ENCODE measurements around the gene DVL2.

DVL2 gene

DNA sequence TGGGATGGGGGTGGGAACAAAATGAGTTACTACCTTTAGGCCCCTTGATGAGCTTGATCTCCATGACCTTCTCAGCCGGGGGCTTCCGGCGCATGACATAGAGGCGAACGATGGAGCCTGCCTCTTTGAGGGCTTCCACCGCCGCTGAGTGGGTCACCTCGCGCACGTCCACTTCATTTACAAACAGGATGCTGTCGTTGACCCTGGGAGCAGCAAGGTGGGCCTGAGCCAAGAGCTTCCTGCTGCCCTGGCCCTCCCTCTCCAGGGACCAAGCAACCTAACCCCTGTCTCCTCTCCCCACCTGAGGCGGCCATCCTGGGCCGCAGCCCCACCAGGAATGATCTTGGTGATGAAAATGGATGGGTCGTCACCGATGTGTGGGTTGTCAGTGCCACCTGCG, 30.9 kb downstream of the DVL2 start:
- TF ChIP-seq, protein P1, sequence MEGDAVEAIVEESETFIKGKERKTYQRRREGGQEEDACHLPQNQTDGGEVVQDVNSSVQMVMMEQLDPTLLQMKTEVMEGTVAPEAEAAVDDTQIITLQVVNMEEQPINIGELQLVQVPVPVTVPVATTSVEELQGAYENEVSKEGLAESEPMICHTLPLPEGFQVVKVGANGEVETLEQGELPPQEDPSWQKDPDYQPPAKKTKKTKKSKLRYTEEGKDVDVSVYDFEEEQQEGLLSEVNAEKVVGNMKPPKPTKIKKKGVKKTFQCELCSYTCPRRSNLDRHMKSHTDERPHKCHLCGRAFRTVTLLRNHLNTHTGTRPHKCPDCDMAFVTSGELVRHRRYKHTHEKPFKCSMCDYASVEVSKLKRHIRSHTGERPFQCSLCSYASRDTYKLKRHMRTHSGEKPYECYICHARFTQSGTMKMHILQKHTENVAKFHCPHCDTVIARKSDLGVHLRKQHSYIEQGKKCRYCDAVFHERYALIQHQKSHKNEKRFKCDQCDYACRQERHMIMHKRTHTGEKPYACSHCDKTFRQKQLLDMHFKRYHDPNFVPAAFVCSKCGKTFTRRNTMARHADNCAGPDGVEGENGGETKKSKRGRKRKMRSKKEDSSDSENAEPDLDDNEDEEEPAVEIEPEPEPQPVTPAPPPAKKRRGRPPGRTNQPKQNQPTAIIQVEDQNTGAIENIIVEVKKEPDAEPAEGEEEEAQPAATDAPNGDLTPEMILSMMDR (IDR thresholded peaks at IDR 0.05; ENCODE audit: extremely low read depth, missing control alignments) = no peak
- no peak for DNase-seq (ENCODE audit: low spot score)

DNA sequence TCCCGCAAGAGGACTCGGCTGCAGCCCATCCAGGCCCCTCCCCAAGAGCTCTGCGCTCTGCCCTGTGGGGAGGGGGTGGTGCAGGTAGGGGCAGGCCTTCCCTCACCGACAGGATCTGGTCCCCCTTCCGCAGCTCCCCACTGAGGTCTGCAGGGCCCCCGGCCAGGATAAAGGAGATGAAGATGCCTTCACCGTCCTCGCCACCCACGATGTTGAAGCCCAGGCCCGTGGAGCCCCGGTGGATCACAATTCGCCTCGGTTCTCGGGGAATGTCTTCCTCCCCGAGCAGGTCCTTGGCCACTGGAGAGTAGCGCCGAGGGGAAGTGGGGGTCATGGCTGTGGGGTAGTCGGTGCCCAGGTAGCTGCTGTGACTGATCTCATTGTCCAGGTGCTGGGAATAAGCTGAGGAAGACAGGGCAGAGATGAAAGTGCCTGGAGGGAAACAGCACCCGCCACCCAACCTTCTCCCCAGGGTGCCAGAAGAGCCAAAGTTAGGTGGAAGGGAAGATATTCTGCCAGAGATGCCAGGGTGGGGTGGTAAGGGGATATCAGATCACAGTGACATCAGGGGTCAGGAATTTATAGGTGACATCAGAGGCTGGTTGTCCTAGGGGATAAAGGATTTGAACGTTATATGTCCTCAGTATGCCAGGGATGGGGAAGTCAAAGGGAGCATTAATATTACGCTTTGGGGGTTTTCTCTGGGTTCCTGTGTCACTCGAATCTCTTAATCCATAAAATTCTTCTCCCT, 37.5 kb downstream of the DVL2 start:
- no peak for DNase-seq (ENCODE audit: low spot score)
- TF ChIP-seq, protein P1 (IDR thresholded peaks at IDR 0.05; ENCODE audit: extremely low read depth, missing control alignments) = no peak

DNA sequence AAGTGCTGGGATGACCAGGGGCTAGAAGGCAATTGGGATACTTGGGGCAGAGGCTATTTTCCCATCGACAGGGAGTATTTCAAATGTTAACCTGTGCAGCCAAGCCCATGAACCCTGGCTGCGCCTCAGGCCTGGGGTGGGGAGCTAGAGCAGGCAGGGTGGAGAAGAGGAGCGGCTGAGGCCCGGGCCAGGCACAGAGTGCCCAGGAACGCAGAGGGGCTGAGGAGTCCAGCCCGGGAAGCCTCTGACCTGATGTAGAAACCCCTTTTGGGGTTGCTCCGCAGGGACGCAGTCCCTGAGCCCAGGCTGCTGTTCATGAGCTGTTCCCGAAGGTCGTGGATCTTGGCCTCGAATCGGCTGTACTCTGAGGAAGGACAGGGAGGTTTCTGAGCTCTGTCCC, 38.3 kb downstream of the DVL2 start:
- TF ChIP-seq, protein P1 (IDR thresholded peaks at IDR 0.05; ENCODE audit: extremely low read depth, missing control alignments) = no peak
- DNase-seq (ENCODE audit: low spot score) = no peak

DNA sequence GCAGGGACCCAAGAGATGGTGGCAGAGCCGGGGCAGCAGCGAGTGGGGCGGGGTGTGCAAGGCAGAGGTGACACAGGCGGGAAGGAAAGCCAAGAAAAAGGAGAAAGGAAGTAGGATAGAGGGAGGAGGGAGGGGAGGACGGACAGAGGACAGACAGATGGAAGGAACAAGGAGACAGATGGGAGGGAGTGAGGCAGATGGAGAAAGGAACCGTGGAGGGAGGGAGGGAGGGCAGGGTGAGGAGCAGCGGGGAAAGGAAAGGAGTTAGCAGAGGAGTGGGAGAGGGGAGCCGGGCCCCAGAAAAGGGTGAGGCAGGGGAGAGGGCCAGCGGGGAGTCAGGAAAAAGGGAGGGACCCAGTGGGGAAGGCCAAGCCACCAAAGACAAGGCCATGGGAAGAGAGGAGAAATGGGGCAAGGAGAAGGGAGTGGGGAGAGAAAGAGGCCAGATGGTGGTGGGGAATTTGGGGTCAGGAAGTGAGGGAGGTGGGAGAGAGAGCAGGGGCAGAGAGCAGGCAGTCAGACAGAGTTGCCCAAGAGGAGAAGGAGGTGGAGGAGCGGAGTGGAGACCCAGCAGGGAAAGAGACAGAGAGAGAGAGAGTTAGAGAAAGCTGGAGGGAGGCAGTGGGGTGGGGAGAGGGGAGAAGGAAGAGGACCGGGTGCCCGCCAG, 41.9 kb downstream of the DVL2 start:
- TF ChIP-seq, protein P1 (IDR thresholded peaks at IDR 0.05; ENCODE audit: extremely low read depth, missing control alignments) = no peak
- DNase-seq (ENCODE audit: low spot score) = no peak

DNA sequence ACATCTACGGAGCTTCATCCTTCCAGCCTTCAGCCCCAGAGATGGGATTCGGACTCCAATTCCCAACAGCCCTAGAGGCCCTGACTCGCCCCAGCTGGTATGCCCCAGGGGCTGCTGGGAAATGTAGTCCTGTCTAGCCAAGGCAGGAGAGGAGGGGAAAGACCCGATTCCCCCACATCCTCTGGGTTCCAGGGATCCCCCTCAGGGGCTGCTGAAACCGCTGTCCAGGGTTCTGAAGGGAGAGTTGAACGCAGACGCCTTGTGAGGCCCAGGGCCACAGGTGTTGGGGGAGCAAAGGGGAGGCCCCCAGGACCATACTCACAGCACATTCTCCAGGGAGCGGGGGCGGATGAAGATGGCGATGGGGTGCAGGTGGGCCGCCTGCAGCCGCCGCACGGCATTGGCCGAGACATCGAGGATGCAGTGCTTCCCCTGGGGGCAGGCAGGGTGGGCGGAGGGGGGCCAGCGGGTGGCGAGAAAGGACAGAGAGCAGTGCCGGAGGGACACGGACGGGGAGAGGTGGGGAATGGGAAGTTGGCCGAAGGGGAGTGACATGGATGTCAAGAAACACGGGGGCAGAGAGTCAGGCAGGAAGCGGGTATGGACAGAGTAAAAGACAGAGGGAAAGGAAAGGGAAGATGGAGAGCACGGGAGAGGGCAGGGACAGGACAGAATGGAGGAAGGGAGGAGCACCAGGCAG, 42.6 kb downstream of the DVL2 start:
- DNase-seq (ENCODE audit: low spot score) = no peak
- TF ChIP-seq, protein P1 (IDR thresholded peaks at IDR 0.05; ENCODE audit: extremely low read depth, missing control alignments) = no peak

DNA sequence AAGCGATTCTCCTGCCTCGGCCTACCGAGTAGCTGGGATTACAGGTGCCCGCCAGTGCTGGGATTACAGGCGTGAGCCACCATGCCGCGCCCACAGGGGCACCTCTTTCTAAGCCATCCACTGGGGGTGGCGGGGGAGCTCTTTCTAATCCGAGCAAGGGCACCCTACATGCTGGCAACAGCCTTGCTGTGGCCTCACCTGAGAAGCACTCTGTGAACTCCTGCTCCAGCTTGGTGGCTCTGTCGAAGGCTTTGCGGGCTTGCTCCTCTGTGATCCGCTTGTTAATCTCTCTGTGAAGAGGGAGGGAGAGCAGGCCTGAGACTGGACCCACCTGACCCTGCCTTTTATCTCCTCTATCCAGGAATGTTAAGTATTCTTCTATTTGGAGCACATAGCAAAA, 43.2 kb downstream of the DVL2 start:
- no peak for DNase-seq (ENCODE audit: low spot score)
- TF ChIP-seq, protein P1 (IDR thresholded peaks at IDR 0.05; ENCODE audit: extremely low read depth, missing control alignments) = no peak

All from GM20000 (cell line).